ENCODE results near the gene MAEL. TPM values are rescaled to one million over a fixed set of nuclear protein-coding genes. Genes with fewer than 3 reads are reported as not detected.

MAEL gene
- total and polyA plus RNA-seq, 2 donors (not counting 1 experiment from before 2014, with no cell fraction given), result 0.04 TPM; not detected in 1

DNA sequence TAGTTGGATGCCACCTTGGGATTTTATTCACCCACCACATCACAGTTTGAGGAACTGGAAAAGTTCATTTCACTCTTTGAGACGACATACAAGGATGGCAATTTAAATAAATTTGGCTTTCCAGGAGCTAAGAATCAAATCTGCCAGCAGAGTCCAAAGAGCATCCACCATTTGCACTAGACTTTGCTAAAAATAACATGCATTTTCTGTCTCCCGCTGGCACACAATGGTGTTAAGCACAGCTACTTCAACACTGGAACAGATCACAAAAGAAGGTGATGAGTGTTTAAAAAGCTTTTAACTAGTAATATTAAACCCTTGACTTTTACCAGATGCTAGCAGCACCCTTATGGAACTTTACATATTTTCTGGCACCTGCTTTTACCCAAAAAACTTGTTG, 44.6 kb downstream of the MAEL start:
- Mint-ChIP-seq H3K9me3 (ENCODE audit: insufficient read depth) (no peaks in the 10 kb centered on the region), H3K27me3 (peaks cover 8% of the 10 kb centered on the region), H3K4me1 (no peaks in the 10 kb centered on the region), H3K4me3 (no peak overlapping the region), H3K27ac (no peak overlapping the region)
- Histone ChIP-seq H2AFZ (ENCODE audit: insufficient read depth, low read depth, low read length, poor library complexity, severe bottlenecking) (no peak overlapping the region), H3K9ac (ENCODE audit: low read length) (no peak overlapping the region), H3K27ac (ENCODE audit: low read length in 2 of 2) (no peak overlapping the region), H4K20me1 (ENCODE audit: control insufficient read depth, insufficient read depth, low read length, poor library complexity, severe bottlenecking) (no peaks in the 10 kb centered on the region), H3K27me3 (replicated peaks in 1 of 4; ENCODE audit: control extremely low read depth in 1 of 4, control insufficient read depth in 3 of 4, insufficient read depth in 4 of 4, low read length in 3 of 4) (peaks cover 0 to 4% (median 0%) of the 10 kb centered on the region in 4 experiments), H3K79me2 (ENCODE audit: control insufficient read depth, insufficient read depth, low read length) (no peaks in the 10 kb centered on the region), H3K36me3 (replicated peaks in 1 of 2; ENCODE audit: control extremely low read depth in 1 of 2, control insufficient read depth in 1 of 2, extremely low read depth in 1 of 2, insufficient read depth in 2 of 2, low read length in 1 of 2) (no peaks in the 10 kb centered on the region), H3K9me3 (ENCODE audit: control extremely low read depth in 1 of 3, control insufficient read depth in 2 of 3, insufficient read depth in 1 of 3, low read length in 2 of 3) (peaks cover 0 to 5% (median 2%) of the 10 kb centered on the region in 3 donors), H3K4me1 (ENCODE audit: control insufficient read depth in 2 of 2, insufficient read depth in 2 of 2, low read length in 2 of 2) (no peaks in the 10 kb centered on the region), H3K4me3 (ENCODE audit: control extremely low read depth in 1 of 5, extremely low read depth in 1 of 5, insufficient read depth in 1 of 5, low read depth in 2 of 5, low read length in 4 of 5) (no peak overlapping the region), H3K4me2 (replicated peaks; ENCODE audit: low read depth, low read length, poor library complexity, severe bottlenecking) (no peak overlapping the region)
- ChIA-PET CTCF (interaction anchor here (0.9 to 1.5 kb wide), 2 partner anchors 24 to 26 kb away, joined by 4 to 5 read pairs; no protein-coding TSS in a partner anchor), POLR2A (no interaction called here)
- TF ChIP-seq, protein P1, sequence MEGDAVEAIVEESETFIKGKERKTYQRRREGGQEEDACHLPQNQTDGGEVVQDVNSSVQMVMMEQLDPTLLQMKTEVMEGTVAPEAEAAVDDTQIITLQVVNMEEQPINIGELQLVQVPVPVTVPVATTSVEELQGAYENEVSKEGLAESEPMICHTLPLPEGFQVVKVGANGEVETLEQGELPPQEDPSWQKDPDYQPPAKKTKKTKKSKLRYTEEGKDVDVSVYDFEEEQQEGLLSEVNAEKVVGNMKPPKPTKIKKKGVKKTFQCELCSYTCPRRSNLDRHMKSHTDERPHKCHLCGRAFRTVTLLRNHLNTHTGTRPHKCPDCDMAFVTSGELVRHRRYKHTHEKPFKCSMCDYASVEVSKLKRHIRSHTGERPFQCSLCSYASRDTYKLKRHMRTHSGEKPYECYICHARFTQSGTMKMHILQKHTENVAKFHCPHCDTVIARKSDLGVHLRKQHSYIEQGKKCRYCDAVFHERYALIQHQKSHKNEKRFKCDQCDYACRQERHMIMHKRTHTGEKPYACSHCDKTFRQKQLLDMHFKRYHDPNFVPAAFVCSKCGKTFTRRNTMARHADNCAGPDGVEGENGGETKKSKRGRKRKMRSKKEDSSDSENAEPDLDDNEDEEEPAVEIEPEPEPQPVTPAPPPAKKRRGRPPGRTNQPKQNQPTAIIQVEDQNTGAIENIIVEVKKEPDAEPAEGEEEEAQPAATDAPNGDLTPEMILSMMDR (IDR thresholded peaks at IDR 0.05), result no peak
- TF ChIP-seq EZH2 (IDR thresholded peaks at IDR 0.05; ENCODE audit: borderline replicate concordance, insufficient read depth, low read depth, low read length, poor library complexity, severe bottlenecking), result no peak
- WGBS (ENCODE audit: insufficient coverage), result 67% methylated on average over 1 of the region's 2 CpGs
- intact Hi-C loops (cut with micrococcal nuclease), result no loop called here
- DNase-seq (no peak), ATAC-seq (ENCODE audit: low read depth) (no peak)

DNA sequence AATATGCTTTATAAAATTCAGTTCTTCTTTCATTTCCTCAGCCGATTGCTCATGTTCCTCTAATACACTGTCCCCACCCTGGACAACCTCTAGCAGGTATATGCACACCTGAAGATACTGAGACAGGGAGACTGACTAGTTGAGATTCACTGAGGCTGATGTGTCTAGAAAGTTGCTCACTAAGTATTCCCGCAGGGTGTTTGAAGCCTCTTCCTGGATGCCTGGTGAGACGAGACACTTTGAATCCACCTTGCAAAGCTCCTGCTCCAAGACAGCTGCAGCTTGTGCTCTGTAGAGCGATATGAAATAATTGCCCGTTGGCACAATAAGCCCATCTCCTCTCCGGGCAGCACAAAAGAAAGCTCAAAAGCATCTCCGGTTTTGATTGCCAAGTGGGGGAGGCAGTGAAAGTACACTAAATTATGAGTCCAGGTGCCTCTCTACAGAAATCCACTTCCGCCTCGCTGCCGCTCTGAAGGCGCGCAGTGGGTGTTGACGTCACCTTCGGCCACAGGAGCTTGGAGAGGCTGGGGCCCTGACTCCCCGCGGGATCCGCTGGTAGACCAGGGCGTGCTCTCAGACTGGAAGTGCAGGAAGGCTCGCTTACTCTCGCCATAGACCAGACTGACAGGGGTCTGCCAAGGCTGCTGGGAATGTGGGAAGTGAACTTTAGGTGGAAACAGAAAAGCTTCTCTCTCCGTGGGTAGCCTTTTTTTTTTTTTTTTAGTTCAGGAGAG, 54.8 kb downstream of the MAEL start:
- H3K27ac Mint-ChIP-seq, result peak overlapping the region; percentile 75

More for the DNA sequence above, 54.8 kb downstream of the MAEL start:
- Histone ChIP-seq H3K36me3 (replicated peaks in 1 of 2; ENCODE audit: control extremely low read depth in 1 of 2, control insufficient read depth in 1 of 2, extremely low read depth in 1 of 2, insufficient read depth in 2 of 2, low read length in 1 of 2) (no peaks in the 10 kb centered on the region), H3K9me3 (ENCODE audit: control extremely low read depth in 1 of 3, control insufficient read depth in 2 of 3, insufficient read depth in 1 of 3, low read length in 2 of 3) (no peaks in the 10 kb centered on the region), H3K79me2 (ENCODE audit: control insufficient read depth, insufficient read depth, low read length) (no peaks in the 10 kb centered on the region), H2AFZ (ENCODE audit: insufficient read depth, low read depth, low read length, poor library complexity, severe bottlenecking) (peak overlapping the region; percentile 71), H3K4me2 (replicated peaks; ENCODE audit: low read depth, low read length, poor library complexity, severe bottlenecking) (peak overlapping the region; percentile 71), H3K27me3 (replicated peaks in 1 of 4; ENCODE audit: control extremely low read depth in 1 of 4, control insufficient read depth in 3 of 4, insufficient read depth in 4 of 4, low read length in 3 of 4) (peaks cover 0 to 6% (median 6%) of the 10 kb centered on the region in 4 experiments), H3K9ac (ENCODE audit: low read length) (peak overlapping the region; percentile 61), H3K27ac (ENCODE audit: low read length in 2 of 2) (no peak overlapping the region), H3K4me1 (ENCODE audit: control insufficient read depth in 2 of 2, insufficient read depth in 2 of 2, low read length in 2 of 2) (peaks cover 12 to 16% of the 10 kb centered on the region in 2 donors), H3K4me3 (ENCODE audit: control extremely low read depth in 1 of 5, extremely low read depth in 1 of 5, insufficient read depth in 1 of 5, low read depth in 2 of 5, low read length in 4 of 5) (peak overlapping the region; percentile 48 to 69 (median 53)), H4K20me1 (ENCODE audit: control insufficient read depth, insufficient read depth, low read length, poor library complexity, severe bottlenecking) (no peaks in the 10 kb centered on the region)
- peaks cover 23% of the 10 kb centered on the region for H3K27me3 Mint-ChIP-seq
- no peak for TF ChIP-seq EZH2 (IDR thresholded peaks at IDR 0.05; ENCODE audit: borderline replicate concordance, insufficient read depth, low read depth, low read length, poor library complexity, severe bottlenecking)
- TF ChIP-seq, protein P1 (IDR thresholded peaks at IDR 0.05), result no peak
- ChIA-PET POLR2A (interaction anchor here (0.7 kb wide), 2 partner anchors 92 to 175 kb away, joined by 4 to 5 read pairs; no protein-coding TSS in a partner anchor), CTCF (interaction anchor here (0.7 to 2.0 kb wide), 6 partner anchors 13 to 138 kb away, joined by 3 to 17 read pairs (median 5); no protein-coding TSS in a partner anchor)
- intact Hi-C loops (cut with micrococcal nuclease), result loop anchor here (1.0 to 5.0 kb wide), 2 partner anchors 119 to 132 kb away; no protein-coding TSS in a partner anchor
- H3K9me3 Mint-ChIP-seq (ENCODE audit: insufficient read depth), result no peaks in the 10 kb centered on the region
- H3K4me1 Mint-ChIP-seq, result peaks cover 12% of the 10 kb centered on the region
- peak; percentile 91 for ATAC-seq (ENCODE audit: low read depth)
- peak overlapping the region; percentile 83 for H3K4me3 Mint-ChIP-seq
- 24% methylated on average over 11 of the region's 21 CpGs for WGBS (ENCODE audit: insufficient coverage)
- peak; percentile 77 for DNase-seq

Data from B cell (primary cell).